CD14-positive monocyte (primary cell): Measurements from ENCODE around the gene FRMD6. TPM values are rescaled to one million over a fixed set of nuclear protein-coding genes. Genes with fewer than 3 reads are reported as not detected.

ENCODE experiments used
- DNase-seq, 3 donors: peaks; one replicate each; pipeline ENCODE4 v3.0.0-alpha.2; 2011 to 2022
- H2AFZ ChIP-seq: 2 replicates; pipeline ENCODE4 v1.6.0; 2012; ENCODE audit warnings: mild to moderate bottlenecking, low read depth, low read length, inconsistent platforms; ENCODE audit not compliant: insufficient read depth, poor library complexity, severe bottlenecking
- H3K27ac ChIP-seq, 2 donors: 1 replicate in 1 of 2; 2 replicates in 1 of 2; pipeline ENCODE4 v1.5.1; 2012 to 2013; ENCODE audit warnings: low read length in 2 of 2, control low read depth in 1 of 2, inconsistent platforms in 1 of 2, low read depth in 1 of 2, mild to moderate bottlenecking in 1 of 2
- H3K27me3 ChIP-seq, 2 donors: one replicate each; pipeline versions ENCODE4 v1.6.0 to v1.6.1; 2011 to 2013; ENCODE audit warnings: low read length in 2 of 2; ENCODE audit not compliant: control insufficient read depth in 2 of 2, insufficient read depth in 2 of 2
- H3K36me3 ChIP-seq, 2 donors: replicated peaks in 1 of 2; 1 replicate in 1 of 2; 2 replicates in 1 of 2; pipeline versions ENCODE4 v1.5.1 to v1.6.1; 2012 to 2013; ENCODE audit warnings: low read length in 2 of 2, control low read depth in 1 of 2, inconsistent platforms in 1 of 2, mild to moderate bottlenecking in 1 of 2; ENCODE audit not compliant: insufficient read depth in 2 of 2, control insufficient read depth in 1 of 2
- H3K4me1 ChIP-seq, 2 donors: 1 replicate in 1 of 2; 2 replicates in 1 of 2; pipeline versions ENCODE4 v1.5.1 to v1.6.1; 2012 to 2013; ENCODE audit warnings: low read length in 2 of 2, control low read depth in 1 of 2, inconsistent platforms in 1 of 2, mild to moderate bottlenecking in 1 of 2, moderate library complexity in 1 of 2; ENCODE audit not compliant: insufficient read depth in 2 of 2, control insufficient read depth in 1 of 2
- H3K4me2 ChIP-seq: replicated peaks from 2 replicates; pipeline ENCODE3; 2012; ENCODE audit warnings: low read length, moderate library complexity, mild to moderate bottlenecking; ENCODE audit not compliant: poor library complexity, severe bottlenecking; ENCODE audit errors: extremely low read depth
- H3K4me3 ChIP-seq, 3 experiments: fragments of 200-600 bp in 1 of 3; sonication (generic) in 1 of 3; replicated peaks in 1 of 3; 1 replicate in 2 of 3; 2 replicates in 1 of 3; pipeline ENCODE4 v1.5.1; 2011 to 2013; ENCODE audit warnings: low read length in 3 of 3, mild to moderate bottlenecking in 3 of 3, control low read depth in 2 of 3, low read depth in 2 of 3, inconsistent platforms in 1 of 3, moderate library complexity in 1 of 3
- H3K79me2 ChIP-seq: 2 replicates; pipeline ENCODE4 v1.6.0; 2012; ENCODE audit warnings: mild to moderate bottlenecking, control low read depth, inconsistent platforms, low read length, moderate library complexity; ENCODE audit not compliant: insufficient read depth
- H3K9ac ChIP-seq: 2 replicates; pipeline ENCODE4 v1.6.0; 2017; ENCODE audit warnings: low read length, mild to moderate bottlenecking; ENCODE audit not compliant: insufficient read depth, poor library complexity, severe bottlenecking
- H3K9me3 ChIP-seq, 2 donors: replicated peaks in 1 of 2; 1 replicate in 1 of 2; 2 replicates in 1 of 2; pipeline versions ENCODE4 v1.5.1 to v1.6.1; 2012 to 2013; ENCODE audit warnings: low read length in 2 of 2, control low read depth in 1 of 2; ENCODE audit not compliant: control insufficient read depth in 1 of 2, insufficient read depth in 1 of 2
- H4K20me1 ChIP-seq: 2 replicates; pipeline ENCODE4 v1.6.0; 2012; ENCODE audit warnings: mild to moderate bottlenecking, low read length, control low read depth, moderate library complexity; ENCODE audit not compliant: insufficient read depth
- H3K27ac Mint-ChIP-seq, 7 donors: one replicate each; pipeline ENCODE4 v1.8.0; 2020; ENCODE audit warnings: mild to moderate bottlenecking in 7 of 7, mixed read lengths in 7 of 7, moderate library complexity in 6 of 7, inconsistent platforms in 2 of 7
- H3K27me3 Mint-ChIP-seq, 3 donors: one replicate each; pipeline ENCODE4 v1.8.0; 2021 to 2022; ENCODE audit warnings: low read depth in 3 of 3, mild to moderate bottlenecking in 3 of 3, mixed read lengths in 3 of 3, moderate library complexity in 3 of 3, inconsistent platforms in 1 of 3
- H3K36me3 Mint-ChIP-seq, 2 donors: one replicate each; pipeline ENCODE4 v1.8.0; 2020; ENCODE audit warnings: mixed read lengths in 2 of 2, inconsistent platforms in 1 of 2, mild to moderate bottlenecking in 1 of 2
- H3K4me1 Mint-ChIP-seq: one replicate; pipeline ENCODE4 v1.8.0; 2020; ENCODE audit warnings: mild to moderate bottlenecking, mixed read lengths
- H3K4me3 Mint-ChIP-seq, 2 donors: one replicate each; pipeline ENCODE4 v1.8.0; 2020; ENCODE audit warnings: mild to moderate bottlenecking in 2 of 2, mixed read lengths in 2 of 2, moderate library complexity in 1 of 2
- H3K9me3 Mint-ChIP-seq, 7 donors: one replicate each; pipeline ENCODE4 v1.8.0; 2020 to 2022; ENCODE audit warnings: mixed read lengths in 7 of 7, mild to moderate bottlenecking in 6 of 7, moderate library complexity in 6 of 7, inconsistent platforms in 2 of 7
- CTCF ChIP-seq: fragments of 200-600 bp; IDR thresholded peaks from one replicate; pipeline ENCODE4 v1.8.0; 2022; ENCODE audit warnings: antibody characterized with exemption, mild to moderate bottlenecking
- WGBS: methylation state at CpG from one replicate; pipeline ENCODE4 v1.1.5; 2013; ENCODE audit warnings: missing lambda C conversion rate; ENCODE audit not compliant: insufficient coverage; 5-methylcytosine and 5-hydroxymethylcytosine counted together
- intact Hi-C, 2 donors: fragments of 100-400 bp; cut with micrococcal nuclease; formaldehyde crosslinking; loops; one replicate each; pipeline versions ENCODE4 v1.15.0 to v1.15.1; 2023
- polyA plus RNA-seq, 3 donors: library from polyadenylated mRNA; depleted of rRNA in 1 of 3; unstranded in 2 of 3; stranded (reverse) in 1 of 3; fragments of 300-500 nt in 2 of 3; fragments of >200 nt in 1 of 3; fragmentation: Illumina TruSeq in 2 of 3; gene quantifications; 1 replicate in 2 of 3; 2 replicates in 1 of 3; pipeline ENCODE4 v1.2.3, GENCODE V29; 2012 to 2021

Gene FRMD6
- polyA plus RNA-seq, 3 donors, result 0.12 to 0.25 (median 0.12) TPM

GRCh38 chr14:51684760-51685159, 33.0 kb downstream of the FRMD6 start:
- Mint-ChIP-seq H3K9me3 (no peaks in the 10 kb centered on the region), H3K27ac (no peak overlapping the region), H3K27me3 (peaks cover 0 to 2% (median 0%) of the 10 kb centered on the region in 3 donors), H3K4me1 (no peaks in the 10 kb centered on the region), H3K4me3 (no peak overlapping the region), H3K36me3 (no peaks in the 10 kb centered on the region)
- no peak for TF ChIP-seq CTCF
- H3K4me2 ChIP-seq, result no peak overlapping the region
- H3K79me2 ChIP-seq, result no peaks in the 10 kb centered on the region
- no peak for DNase-seq
- no peaks in the 10 kb centered on the region for H4K20me1 ChIP-seq
- H3K4me1 ChIP-seq, result no peaks in the 10 kb centered on the region
- no peaks in the 10 kb centered on the region for H3K36me3 ChIP-seq
- no peaks in the 10 kb centered on the region for H3K27me3 ChIP-seq
- H3K4me3 ChIP-seq, result no peak overlapping the region
- no peak overlapping the region for H2AFZ ChIP-seq
- H3K27ac ChIP-seq, result no peak overlapping the region
- intact Hi-C loops, result no loop called here
- H3K9ac ChIP-seq, result no peak overlapping the region
- H3K9me3 ChIP-seq, result no peaks in the 10 kb centered on the region

DNA sequence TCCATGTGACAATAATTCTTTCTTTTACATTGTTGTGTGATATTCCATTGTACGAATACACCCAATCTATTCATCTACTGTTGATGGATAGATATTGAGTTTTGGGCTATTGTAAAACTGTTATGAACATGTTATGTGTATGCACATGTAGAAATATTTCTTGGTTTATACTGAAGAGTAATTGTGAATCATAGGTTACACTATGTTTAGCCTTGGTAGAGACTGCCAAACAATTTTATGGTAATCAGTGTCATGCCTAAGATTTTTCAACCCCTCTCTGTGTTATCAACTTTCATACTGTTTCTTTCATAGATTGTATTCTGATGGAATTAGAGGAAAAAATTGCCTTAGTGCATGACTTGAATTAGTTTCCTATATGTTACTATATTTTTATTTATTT, 39.5 kb downstream of the FRMD6 start:
- Histone ChIP-seq H3K4me1 (no peaks in the 10 kb centered on the region), H3K79me2 (no peaks in the 10 kb centered on the region)

More for the DNA sequence above, 39.5 kb downstream of the FRMD6 start:
- no peak for DNase-seq
- no peaks in the 10 kb centered on the region for H3K36me3 Mint-ChIP-seq
- Histone ChIP-seq H3K4me3 (no peak overlapping the region), H3K9me3 (no peaks in the 10 kb centered on the region), H4K20me1 (no peaks in the 10 kb centered on the region), H3K9ac (no peak overlapping the region), H2AFZ (no peak overlapping the region), H3K27me3 (no peaks in the 10 kb centered on the region), H3K4me2 (no peak overlapping the region), H3K27ac (no peak overlapping the region), H3K36me3 (no peaks in the 10 kb centered on the region)
- no CpG with 5 or more reads among the region's 1 CpG for WGBS
- intact Hi-C loops, result no loop called here
- no peak overlapping the region for H3K27ac Mint-ChIP-seq
- H3K9me3 Mint-ChIP-seq, result no peaks in the 10 kb centered on the region
- H3K4me1 Mint-ChIP-seq, result no peaks in the 10 kb centered on the region
- no peak for TF ChIP-seq CTCF
- no peak overlapping the region for H3K4me3 Mint-ChIP-seq
- peaks cover 0 to 2% (median 0%) of the 10 kb centered on the region in 3 donors for H3K27me3 Mint-ChIP-seq
